Smooth muscle cell (in vitro differentiated cells): ENCODE measurements around the gene PCDHGA3. TPM values are rescaled to one million over a fixed set of nuclear protein-coding genes. Genes with fewer than 3 reads are reported as not detected.
A peak's percentile ranks its signal among the peaks of the same experiment; 100 is the strongest.
"Not testable (repeated sequence)": the region's sequence is repeated elsewhere in the genome, so short reads cannot be mapped to it uniquely, and the experiment has no call there.

ENCODE experiments used
- DNase-seq: peaks from one replicate; lab custom pipeline; 2025; ENCODE audit not compliant: unreplicated experiment; lab: John Stamatoyannopoulos, UW
- H2AFZ ChIP-seq: fragments of 200-600 bp; sonication (generic); 2 replicates; pipeline ENCODE4 v1.6.0; 2016; ENCODE audit warnings: antibody characterized with exemption, low read depth, mild to moderate bottlenecking
- H3F3A ChIP-seq: fragments of 200-600 bp; sonication (generic); 2 replicates; pipeline ENCODE4 v1.6.0; 2017; ENCODE audit warnings: antibody characterized with exemption, low read depth
- H3K27ac ChIP-seq: fragments of 200-600 bp; sonication (generic); 2 replicates; pipeline ENCODE4 v1.5.1; 2016; ENCODE audit warnings: low read depth, mild to moderate bottlenecking
- H3K27me3 ChIP-seq: fragments of 200-600 bp; sonication (generic); 2 replicates; pipeline ENCODE4 v1.6.1; 2016; ENCODE audit warnings: low read depth, mild to moderate bottlenecking
- H3K36me3 ChIP-seq: fragments of 200-600 bp; sonication (generic); 2 replicates; pipeline ENCODE4 v1.5.1; 2016; ENCODE audit warnings: low read depth
- H3K4me1 ChIP-seq: fragments of 200-600 bp; sonication (generic); 2 replicates; pipeline ENCODE4 v1.5.1; 2016; ENCODE audit warnings: low read depth
- H3K4me2 ChIP-seq: fragments of 200-600 bp; sonication (generic); 2 replicates; pipeline ENCODE4 v1.6.0; 2016; ENCODE audit warnings: mild to moderate bottlenecking
- H3K4me3 ChIP-seq: fragments of 200-600 bp; sonication (generic); 2 replicates; pipeline ENCODE4 v1.5.1; 2016; ENCODE audit warnings: mild to moderate bottlenecking
- H3K79me2 ChIP-seq: fragments of 200-600 bp; sonication (generic); 2 replicates; pipeline ENCODE4 v1.6.0; 2016; ENCODE audit warnings: low read depth, mild to moderate bottlenecking
- H3K9ac ChIP-seq: fragments of 200-600 bp; sonication (generic); 2 replicates; pipeline ENCODE4 v1.6.0; 2016; ENCODE audit warnings: low read depth
- H3K9me3 ChIP-seq: fragments of 200-600 bp; sonication (generic); replicated peaks from 2 replicates; pipeline ENCODE4 v1.5.1; 2016; ENCODE audit warnings: low read depth
- H4K20me1 ChIP-seq: fragments of 200-600 bp; sonication (generic); 2 replicates; pipeline ENCODE4 v1.6.0; 2016; ENCODE audit warnings: low read depth
- CTCF ChIP-seq: fragments of 200-600 bp; sonication (generic); IDR thresholded peaks from 2 replicates; pipeline ENCODE4 v1.5.1; 2017; ENCODE audit warnings: borderline replicate concordance, mild to moderate bottlenecking, antibody characterized with exemption; ENCODE audit not compliant: insufficient read depth, poor library complexity, severe bottlenecking
- WGBS: methylation state at CpG from one replicate; pipeline ENCODE4 v1.1.7; 2016; ENCODE audit warnings: low lambda C conversion rate; 5-methylcytosine and 5-hydroxymethylcytosine counted together
- polyA plus RNA-seq: library from polyadenylated mRNA; unstranded; fragments of >200 nt; fragmentation: Nextera tagmentation; extraction: Ambion mirVana; gene quantifications from 2 replicates; pipeline ENCODE4 v1.2.1, GENCODE V29; 2016
- total RNA-seq: library from RNA; depleted of rRNA; stranded (reverse); fragments of >200 nt; gene quantifications from 2 replicates; pipeline ENCODE4 v1.2.3, GENCODE V29; 2014

The PCDHGA3 gene
- total and polyA plus RNA-seq, 2 experiments from 2014 or later, result not detected

GRCh38 chr5:141384471-141385267, 41.0 kb downstream of the PCDHGA3 start:
- H3K4me1 ChIP-seq, result no peaks in the 10 kb centered on the region
- 95% methylated on average over 43 of the region's 43 CpGs for WGBS
- H3K36me3 ChIP-seq, result no peaks in the 10 kb centered on the region
- peaks cover 8% of the 10 kb centered on the region for H3K9me3 ChIP-seq
- no peaks in the 10 kb centered on the region for H3K79me2 ChIP-seq
- no peak for TF ChIP-seq CTCF
- H3K4me2 ChIP-seq, result no peak overlapping the region
- no peak for DNase-seq
- no peak overlapping the region for H3K9ac ChIP-seq
- no peak overlapping the region for H3K27ac ChIP-seq
- H3K27me3 ChIP-seq, result no peaks in the 10 kb centered on the region
- no peaks in the 10 kb centered on the region for H3F3A ChIP-seq
- no peaks in the 10 kb centered on the region for H4K20me1 ChIP-seq
- no peak overlapping the region for H3K4me3 ChIP-seq
- H2AFZ ChIP-seq, result no peak overlapping the region

- not testable (repeated sequence) for DNase-seq, H3F3A ChIP-seq, H3K9ac ChIP-seq, H3K27ac ChIP-seq, H3K4me1 ChIP-seq, H3K27me3 ChIP-seq, H4K20me1 ChIP-seq
- Histone ChIP-seq H3K9me3 (peaks cover 39% of the 10 kb centered on the region), H3K36me3 (peaks cover 29% of the 10 kb centered on the region), H2AFZ (peak within 1 kb of the TSS; percentile 87), H3K4me2 (peak within 1 kb of the TSS; percentile 82), H3K79me2 (peaks cover 11% of the 10 kb centered on the region), H3K4me3 (peak within 1 kb of the TSS; percentile 67)
- 22% methylated on average over 22 of the region's 40 CpGs for WGBS
- TF ChIP-seq CTCF, result peak; percentile 71
Observed at GRCh38 chr5:141387557-141388311, 44.1 kb downstream of the PCDHGA3 start, which contains the start of gene PCDHGB4. Gene PCDHGB4, plus strand, starts transcription at chr5:141387698. Its CDS starts 187 bp downstream, at chr5:141387885.

GRCh38 chr5:141388661-141389060, 45.0 kb downstream of the PCDHGA3 start:
- peaks cover 48% of the 10 kb centered on the region for H3K9me3 ChIP-seq
- H3K4me3 ChIP-seq, result no peak overlapping the region
- H3K9ac ChIP-seq, result no peak overlapping the region

More at GRCh38 chr5:141388661-141389060, 45.0 kb downstream of the PCDHGA3 start:
- Histone ChIP-seq H4K20me1 (no peaks in the 10 kb centered on the region), H3F3A (no peaks in the 10 kb centered on the region), H3K36me3 (peaks cover 34% of the 10 kb centered on the region), H3K27ac (no peak overlapping the region), H3K27me3 (no peaks in the 10 kb centered on the region), H3K79me2 (peaks cover 11% of the 10 kb centered on the region), H3K4me2 (peak overlapping the region; percentile 72), H2AFZ (no peak overlapping the region), H3K4me1 (no peaks in the 10 kb centered on the region)
- DNase-seq, result no peak
- 94% methylated on average over 10 of the region's 10 CpGs for WGBS
- TF ChIP-seq CTCF, result no peak
